ENCODE data around the gene ANKRD11. TPM values are rescaled to one million over a fixed set of nuclear protein-coding genes. Genes with fewer than 3 reads are reported as not detected.
A peak's percentile ranks its signal among the peaks of the same experiment; 100 is the strongest.
"Not testable (repeated sequence)": the region's sequence is repeated elsewhere in the genome, so short reads cannot be mapped to it uniquely, and the experiment has no call there.

ANKRD11 gene
- total RNA-seq, 1 donor from 2014 or later: 209 TPM

DNA sequence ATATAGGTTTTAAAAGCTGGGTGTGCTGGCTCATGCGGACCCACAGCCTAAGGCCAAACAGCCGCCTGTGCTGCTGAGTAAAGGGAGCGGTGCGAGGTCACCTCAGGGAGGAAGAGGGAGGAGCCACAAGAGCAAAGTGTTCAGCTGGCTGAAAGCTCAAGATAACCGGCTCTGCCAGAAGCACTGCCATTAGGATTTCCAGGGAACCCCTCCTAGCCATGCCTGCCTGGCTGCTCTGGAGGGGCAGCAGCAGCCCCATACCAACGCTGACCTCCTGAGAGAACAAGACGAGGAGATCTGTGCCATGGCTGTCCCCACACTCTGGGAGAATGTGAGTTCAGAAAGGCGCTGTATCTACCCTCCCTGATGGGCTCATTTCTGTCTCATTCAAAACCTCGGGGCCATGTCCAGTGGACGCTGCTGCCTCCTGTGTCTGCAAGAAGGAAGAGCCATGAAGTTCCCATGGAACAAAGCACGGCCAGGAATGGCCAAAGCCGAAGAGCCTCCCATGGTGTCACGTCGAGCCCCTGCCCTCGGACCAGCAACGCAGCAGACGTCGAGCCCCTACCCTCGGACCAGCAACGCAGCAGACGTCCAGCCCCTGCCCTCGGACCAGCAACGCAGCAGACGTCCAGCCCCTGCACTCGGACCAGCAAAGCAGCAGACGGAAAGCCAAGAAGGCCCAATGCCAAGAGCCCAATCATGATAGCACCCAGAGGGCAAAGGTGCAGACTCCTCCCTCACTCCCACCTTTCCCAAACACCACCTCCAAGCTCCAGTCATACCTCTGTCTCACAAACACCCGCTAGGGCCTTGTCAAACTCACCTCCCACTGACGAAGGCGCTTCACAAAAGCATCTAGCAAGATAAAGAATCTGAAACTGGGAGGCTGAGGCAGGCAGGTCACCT lies 107.0 kb downstream of the ANKRD11 start:
- peaks cover 57% of the 10 kb centered on the region for H3K4me1 Mint-ChIP-seq (ENCODE audit: unreplicated experiment)
- H3K4me3 Mint-ChIP-seq (ENCODE audit: unreplicated experiment): no peak overlapping the region

DNA sequence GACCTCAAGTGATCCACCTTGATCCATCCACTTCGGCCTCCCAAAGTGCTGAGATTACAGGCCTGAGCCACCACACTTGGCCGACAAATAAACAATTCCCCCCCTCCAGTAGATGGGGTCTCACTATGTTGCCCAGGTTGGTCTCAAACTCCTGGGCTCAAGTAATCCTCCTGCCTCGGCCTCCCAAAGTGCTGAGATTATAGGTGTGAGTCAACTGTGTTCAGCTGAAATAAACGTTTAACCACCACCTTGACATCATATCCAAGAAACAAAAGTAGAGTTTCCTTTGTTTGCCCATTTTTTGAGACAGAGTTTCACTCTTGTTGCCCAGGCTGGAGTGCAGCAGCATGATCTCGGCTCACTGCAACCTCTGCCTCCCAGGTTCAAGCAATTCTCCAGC lies 107.8 kb downstream of the ANKRD11 start:
- H3K4me1 Mint-ChIP-seq (ENCODE audit: unreplicated experiment): peaks cover 54% of the 10 kb centered on the region
- not testable (repeated sequence) for DNase-seq (ENCODE audit: extremely low spot score, unreplicated experiment); H3K4me3 Mint-ChIP-seq (ENCODE audit: unreplicated experiment); H3K36me3 Mint-ChIP-seq (ENCODE audit: unreplicated experiment); H3K9me3 Mint-ChIP-seq (ENCODE audit: unreplicated experiment); H3K27me3 Mint-ChIP-seq (ENCODE audit: unreplicated experiment)
- peak overlapping the region; percentile 72 for H3K27ac Mint-ChIP-seq (ENCODE audit: unreplicated experiment)

More for the DNA sequence above, 107.0 kb downstream of the ANKRD11 start:
- Mint-ChIP-seq H3K27me3 (ENCODE audit: unreplicated experiment) (no peaks in the 10 kb centered on the region), H3K27ac (ENCODE audit: unreplicated experiment) (peak overlapping the region; percentile 72), H3K36me3 (ENCODE audit: unreplicated experiment) (no peaks in the 10 kb centered on the region), H3K9me3 (ENCODE audit: unreplicated experiment) (no peaks in the 10 kb centered on the region)
- TF ChIP-seq, protein P1, sequence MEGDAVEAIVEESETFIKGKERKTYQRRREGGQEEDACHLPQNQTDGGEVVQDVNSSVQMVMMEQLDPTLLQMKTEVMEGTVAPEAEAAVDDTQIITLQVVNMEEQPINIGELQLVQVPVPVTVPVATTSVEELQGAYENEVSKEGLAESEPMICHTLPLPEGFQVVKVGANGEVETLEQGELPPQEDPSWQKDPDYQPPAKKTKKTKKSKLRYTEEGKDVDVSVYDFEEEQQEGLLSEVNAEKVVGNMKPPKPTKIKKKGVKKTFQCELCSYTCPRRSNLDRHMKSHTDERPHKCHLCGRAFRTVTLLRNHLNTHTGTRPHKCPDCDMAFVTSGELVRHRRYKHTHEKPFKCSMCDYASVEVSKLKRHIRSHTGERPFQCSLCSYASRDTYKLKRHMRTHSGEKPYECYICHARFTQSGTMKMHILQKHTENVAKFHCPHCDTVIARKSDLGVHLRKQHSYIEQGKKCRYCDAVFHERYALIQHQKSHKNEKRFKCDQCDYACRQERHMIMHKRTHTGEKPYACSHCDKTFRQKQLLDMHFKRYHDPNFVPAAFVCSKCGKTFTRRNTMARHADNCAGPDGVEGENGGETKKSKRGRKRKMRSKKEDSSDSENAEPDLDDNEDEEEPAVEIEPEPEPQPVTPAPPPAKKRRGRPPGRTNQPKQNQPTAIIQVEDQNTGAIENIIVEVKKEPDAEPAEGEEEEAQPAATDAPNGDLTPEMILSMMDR (IDR thresholded peaks at IDR 0.05): no peak
- DNase-seq (ENCODE audit: extremely low spot score, unreplicated experiment): no peak

DNA sequence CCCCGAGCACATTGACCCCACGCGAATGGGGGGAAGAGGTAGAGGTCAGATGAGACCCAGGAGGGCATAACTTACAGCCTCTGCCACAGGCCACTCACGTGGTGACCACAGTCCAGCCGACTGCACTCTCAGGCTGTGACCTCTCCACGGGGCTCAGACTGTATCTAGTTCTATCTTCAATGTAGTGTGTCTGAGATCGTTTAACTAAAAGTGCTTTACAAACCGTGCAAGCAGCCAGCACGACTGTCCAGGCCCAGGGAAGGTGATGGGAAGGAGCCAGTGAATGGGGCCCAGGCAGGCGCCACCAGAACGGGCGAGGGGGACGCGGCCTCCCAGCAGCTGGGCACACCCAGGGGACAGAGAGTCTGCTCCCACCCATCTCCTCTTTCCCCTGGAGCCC lies 108.6 kb downstream of the ANKRD11 start:
- H3K36me3 Mint-ChIP-seq (ENCODE audit: unreplicated experiment): no peaks in the 10 kb centered on the region
- TF ChIP-seq, protein P1 (IDR thresholded peaks at IDR 0.05): no peak
- DNase-seq (ENCODE audit: extremely low spot score, unreplicated experiment): no peak
- H3K4me3 Mint-ChIP-seq (ENCODE audit: unreplicated experiment): no peak overlapping the region
- H3K27ac Mint-ChIP-seq (ENCODE audit: unreplicated experiment): peak overlapping the region; percentile 56
- H3K9me3 Mint-ChIP-seq (ENCODE audit: unreplicated experiment): no peaks in the 10 kb centered on the region
- no peaks in the 10 kb centered on the region for H3K27me3 Mint-ChIP-seq (ENCODE audit: unreplicated experiment)
- peaks cover 54% of the 10 kb centered on the region for H3K4me1 Mint-ChIP-seq (ENCODE audit: unreplicated experiment)

- no peak for DNase-seq (ENCODE audit: extremely low spot score, unreplicated experiment)
- Mint-ChIP-seq H3K4me3 (ENCODE audit: unreplicated experiment) (no peak overlapping the region), H3K27me3 (ENCODE audit: unreplicated experiment) (no peaks in the 10 kb centered on the region), H3K4me1 (ENCODE audit: unreplicated experiment) (peaks cover 52% of the 10 kb centered on the region), H3K9me3 (ENCODE audit: unreplicated experiment) (peaks cover 5% of the 10 kb centered on the region), H3K36me3 (ENCODE audit: unreplicated experiment) (no peaks in the 10 kb centered on the region), H3K27ac (ENCODE audit: unreplicated experiment) (no peak overlapping the region)
- TF ChIP-seq, protein P1 (IDR thresholded peaks at IDR 0.05): no peak
These were observed 109.7 kb downstream of the ANKRD11 start for GRCh38 chr16:89380681-89381080.

GRCh38 chr16:89378947-89379771 lies 111.2 kb downstream of the ANKRD11 start:
- Mint-ChIP-seq H3K27me3 (ENCODE audit: unreplicated experiment) (no peaks in the 10 kb centered on the region), H3K4me1 (ENCODE audit: unreplicated experiment) (peaks cover 52% of the 10 kb centered on the region), H3K9me3 (ENCODE audit: unreplicated experiment) (peaks cover 6% of the 10 kb centered on the region), H3K27ac (ENCODE audit: unreplicated experiment) (peak overlapping the region; percentile 57), H3K4me3 (ENCODE audit: unreplicated experiment) (no peak overlapping the region), H3K36me3 (ENCODE audit: unreplicated experiment) (no peaks in the 10 kb centered on the region)
- no peak for DNase-seq (ENCODE audit: extremely low spot score, unreplicated experiment)
- TF ChIP-seq, protein P1 (IDR thresholded peaks at IDR 0.05): no peak

All from osteocyte (in vitro differentiated cells).